GM12891 (cell line): ENCODE measurements around the gene NTN4.
"Not testable (repeated sequence)": the region's sequence is repeated elsewhere in the genome, so short reads cannot be mapped to it uniquely, and the experiment has no call there.

Experiments
- POLR2A ChIP-seq: IDR thresholded peaks from 2 replicates; pipeline ENCODE4 v1.6.1; 2011; ENCODE audit warnings: low read depth, low read length, control low read depth
- POLR2AphosphoS5 ChIP-seq: IDR thresholded peaks from 2 replicates; pipeline ENCODE4 v1.6.1; 2011; ENCODE audit warnings: low read depth, low read length, control low read depth

DNA sequence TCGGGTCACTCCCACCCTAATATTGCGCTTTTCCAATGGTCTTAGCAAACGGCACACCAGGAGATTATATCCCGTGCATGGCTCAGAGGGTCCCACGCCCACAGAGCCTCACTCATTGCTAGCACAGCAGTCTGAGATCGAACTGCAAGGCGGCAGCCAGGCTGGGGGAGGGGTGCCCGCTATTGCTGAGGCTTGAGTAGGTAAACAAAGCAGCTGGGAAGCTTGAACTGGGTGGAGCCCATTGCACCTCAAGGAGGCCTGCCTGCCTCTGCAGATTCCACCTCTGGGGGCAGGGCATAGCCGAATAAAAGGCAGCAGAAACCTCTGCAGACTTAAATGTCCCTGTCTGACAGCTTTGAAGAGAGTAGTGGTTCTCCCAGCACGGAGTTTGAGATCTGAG, 15.1 kb downstream of the NTN4 start:
- not testable (repeated sequence) for TF ChIP-seq POLR2AphosphoS5, POLR2A
